GM21381 (cell line): Measurements from ENCODE around the gene OR8B12.
"Not testable (repeated sequence)": the region's sequence is repeated elsewhere in the genome, so short reads cannot be mapped to it uniquely, and the experiment has no call there.

Experiments
- ATAC-seq: cut with Tn5 transposase; IDR thresholded peaks from one replicate; pipeline ENCODE4 v1.9.1; 2021; ENCODE audit warnings: mild to moderate bottlenecking, moderate library complexity; ENCODE audit not compliant: unreplicated experiment

The OR8B12 gene

GRCh38 chr11:124533626-124534025 lies 9.8 kb downstream of the OR8B12 start:
- no peak for ATAC-seq

- no peak for ATAC-seq
These were observed 23.0 kb downstream of the OR8B12 start for GRCh38 chr11:124520550-124520854.

DNA sequence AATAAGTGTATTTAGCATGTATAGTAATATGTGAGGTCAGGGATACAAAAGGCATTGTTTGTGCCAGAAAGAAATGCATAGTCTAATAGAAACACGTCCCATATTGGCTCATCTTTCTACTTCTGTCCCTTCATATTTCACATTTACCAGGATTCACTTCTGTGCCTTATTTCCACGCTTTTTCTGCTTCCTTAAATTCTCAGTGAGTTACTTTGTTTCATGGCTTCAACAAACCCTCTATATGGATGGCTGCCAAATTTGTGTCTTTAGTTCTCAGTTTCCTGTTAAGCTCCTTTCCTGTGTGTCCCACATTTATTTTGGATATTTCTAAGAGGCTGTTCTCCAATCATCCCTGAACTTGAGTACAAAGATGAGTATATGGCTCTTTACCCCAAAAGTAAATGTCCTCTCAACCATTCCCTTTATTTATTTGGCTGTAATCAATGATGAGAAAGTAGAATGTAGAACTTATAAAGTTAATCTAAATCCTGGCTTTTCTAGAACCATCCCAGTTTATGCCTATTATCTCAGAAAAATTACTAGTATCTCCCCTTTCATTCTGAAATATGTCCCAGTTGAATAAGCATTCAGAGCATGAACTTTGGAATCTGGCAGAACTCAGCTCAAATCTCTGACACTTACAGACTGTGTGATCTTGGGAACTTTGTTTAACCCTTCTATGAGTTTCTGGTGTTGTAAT lies 23.5 kb downstream of the OR8B12 start:
- no peak for ATAC-seq

DNA sequence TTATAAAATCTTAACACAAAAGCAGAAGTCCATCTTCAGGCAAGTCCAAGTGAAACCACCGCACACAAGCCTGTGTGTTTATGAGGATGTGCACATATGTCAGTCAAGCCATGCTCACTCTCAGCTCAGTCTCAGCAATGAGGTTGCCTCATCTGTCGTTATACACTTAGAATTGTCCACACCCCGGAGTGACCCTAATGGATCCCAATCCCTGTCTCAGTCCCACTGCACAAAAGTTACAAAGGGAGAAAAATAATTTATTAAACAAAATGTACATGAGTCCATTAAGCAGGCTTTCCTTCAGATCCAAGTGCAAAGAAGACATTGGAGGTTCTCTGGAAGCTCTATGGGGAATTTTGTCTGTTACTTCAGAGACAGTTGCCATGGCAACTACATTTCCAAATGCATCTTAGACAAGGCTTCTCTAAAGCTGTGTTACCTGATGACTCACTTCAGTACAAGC lies 24.4 kb downstream of the OR8B12 start:
- ATAC-seq, result no peak

GRCh38 chr11:124517314-124517713 lies 26.1 kb downstream of the OR8B12 start:
- no peak for ATAC-seq

DNA sequence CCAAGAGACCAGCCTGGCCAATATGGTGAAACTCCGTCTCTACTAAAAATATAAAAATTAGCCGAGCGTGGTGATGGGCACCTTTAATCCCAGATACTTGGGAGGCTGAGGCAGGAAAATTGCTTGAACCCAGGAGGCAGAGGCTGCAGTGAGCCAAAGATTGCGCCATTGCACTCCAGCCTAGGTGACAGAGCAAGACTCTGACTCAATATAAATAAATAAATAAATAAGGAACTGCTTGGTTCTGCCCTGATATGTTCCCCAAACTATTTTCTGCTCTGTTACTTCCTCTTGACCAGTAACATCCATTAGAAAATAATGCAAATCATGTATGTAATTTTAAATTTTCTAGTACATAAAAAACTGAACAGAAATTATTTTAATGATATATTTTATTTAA lies 28.8 kb downstream of the OR8B12 start:
- not testable (repeated sequence) for ATAC-seq

- ATAC-seq, result no peak
These were observed 29.3 kb downstream of the OR8B12 start for GRCh38 chr11:124514131-124514530.

- no peak for ATAC-seq
These were observed 31.7 kb downstream of the OR8B12 start for GRCh38 chr11:124511745-124512144.

GRCh38 chr11:124510279-124510678 lies 33.2 kb downstream of the OR8B12 start:
- ATAC-seq, result no peak

DNA sequence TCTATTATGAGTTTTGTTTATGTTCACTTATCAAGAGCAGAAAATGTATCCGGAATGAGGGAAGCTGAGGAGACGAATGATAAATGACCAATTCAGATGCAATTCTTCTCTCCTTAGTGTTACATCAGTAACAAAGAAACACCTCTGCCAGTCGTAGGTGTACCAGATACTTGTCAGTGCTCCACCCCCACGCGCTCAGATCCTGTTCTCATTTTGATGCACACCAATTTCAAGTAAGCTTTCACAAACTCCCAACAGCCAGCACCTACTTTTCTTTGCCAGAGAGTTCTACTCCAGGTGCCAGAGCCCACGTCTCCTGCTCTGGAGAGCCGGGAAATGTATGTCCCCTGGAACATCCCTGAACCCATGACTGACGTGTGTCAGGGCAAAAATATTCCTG lies 43.7 kb downstream of the OR8B12 start:
- no peak for ATAC-seq

DNA sequence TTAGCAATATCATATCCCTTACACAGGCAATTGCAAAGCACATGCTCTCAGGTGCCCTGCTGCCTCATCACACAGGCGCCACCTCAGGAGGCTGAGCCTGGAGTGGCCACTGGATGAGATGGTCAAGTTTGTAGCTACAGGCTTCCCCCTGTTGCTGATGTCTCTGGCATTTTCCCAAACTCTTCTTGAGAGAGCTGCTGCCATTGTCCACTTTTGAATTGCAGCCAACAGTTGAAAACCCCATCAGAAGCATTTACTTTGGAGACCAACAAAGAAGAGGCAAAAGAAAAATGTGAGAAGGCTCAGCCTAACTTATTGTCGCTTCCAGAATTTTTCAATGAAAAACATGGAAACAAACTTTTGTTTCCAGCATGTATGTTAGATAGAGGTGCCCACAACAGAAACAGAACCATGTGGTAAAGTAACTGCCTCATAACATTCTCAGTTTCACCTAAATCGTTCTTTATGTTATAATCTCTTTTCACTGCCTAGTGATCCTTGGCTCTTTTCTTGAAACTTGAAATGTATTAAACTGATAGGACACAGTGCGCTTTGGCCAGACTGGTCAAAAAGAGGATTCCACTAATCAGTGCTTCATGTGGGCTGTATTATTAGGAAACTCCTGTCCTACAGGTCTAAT lies 50.3 kb downstream of the OR8B12 start:
- ATAC-seq, result no peak
